GM12892 (cell line): ENCODE measurements around the gene SLC13A2.

Experiments
- POLR2A ChIP-seq: IDR thresholded peaks from 2 replicates; pipeline ENCODE4 v1.6.1; 2011; ENCODE audit warnings: low read depth, low read length, control low read depth
- POLR2AphosphoS5 ChIP-seq: IDR thresholded peaks from 2 replicates; pipeline ENCODE4 v1.6.1; 2011; ENCODE audit warnings: low read depth, low read length, control low read depth

DNA sequence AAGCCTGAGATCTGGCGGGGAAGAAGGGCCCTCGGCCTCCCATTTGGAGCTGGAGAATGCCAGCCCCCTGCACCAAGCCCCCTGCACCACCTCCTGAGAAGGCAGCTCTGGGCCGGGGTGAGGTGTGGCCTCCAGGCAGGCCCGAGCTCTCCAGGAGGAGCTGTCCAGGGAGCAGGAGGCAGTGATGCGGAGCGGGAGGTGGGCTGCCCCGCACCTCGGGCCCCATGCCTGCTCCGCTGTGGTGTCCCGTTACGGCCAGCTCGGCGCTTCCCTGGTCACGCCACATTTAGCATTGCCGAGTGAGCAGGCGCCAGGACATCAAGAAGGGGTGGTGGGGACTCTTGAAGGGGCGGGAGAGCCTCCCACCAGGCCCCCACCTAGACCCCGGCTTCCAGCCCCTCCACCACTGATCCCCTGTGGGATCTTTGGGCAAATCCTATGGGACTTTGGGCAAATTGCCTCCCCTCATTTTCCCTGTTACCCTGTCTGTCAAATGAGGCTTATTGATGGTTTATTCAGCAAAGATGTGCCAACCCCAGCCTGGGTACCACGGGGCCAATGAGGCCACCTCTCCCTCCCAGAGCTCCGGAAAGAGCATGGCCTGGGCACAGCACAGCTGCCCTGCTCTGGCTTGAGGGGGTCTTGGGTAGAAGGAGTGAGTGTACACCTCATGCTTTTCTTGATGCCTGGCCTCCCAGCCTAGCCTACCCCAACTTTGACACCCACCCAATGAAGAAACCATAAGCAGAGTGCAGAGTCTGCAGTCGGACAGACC, 48.1 kb downstream of the SLC13A2 start:
- no peak for TF ChIP-seq POLR2A
- no peak for TF ChIP-seq POLR2AphosphoS5
